CD4-positive, alpha-beta T cell treated with Interleukin-17A for 4 hours (primary cell): Measurements from ENCODE around the gene MTHFD1L.
"Not testable (repeated sequence)": the region's sequence is repeated elsewhere in the genome, so short reads cannot be mapped to it uniquely, and the experiment has no call there.

Source experiments
- DNase-seq: peaks from one replicate; pipeline ENCODE4 v3.0.0-alpha.2; 2020; ENCODE audit warnings: mixed read lengths

The MTHFD1L gene

GRCh38 chr6:151044465-151045441, 179.3 kb downstream of the MTHFD1L start:
- no peak for DNase-seq

- not testable (repeated sequence) for DNase-seq
Measured at GRCh38 chr6:151045511-151046222, 180.2 kb downstream of the MTHFD1L start.

DNA sequence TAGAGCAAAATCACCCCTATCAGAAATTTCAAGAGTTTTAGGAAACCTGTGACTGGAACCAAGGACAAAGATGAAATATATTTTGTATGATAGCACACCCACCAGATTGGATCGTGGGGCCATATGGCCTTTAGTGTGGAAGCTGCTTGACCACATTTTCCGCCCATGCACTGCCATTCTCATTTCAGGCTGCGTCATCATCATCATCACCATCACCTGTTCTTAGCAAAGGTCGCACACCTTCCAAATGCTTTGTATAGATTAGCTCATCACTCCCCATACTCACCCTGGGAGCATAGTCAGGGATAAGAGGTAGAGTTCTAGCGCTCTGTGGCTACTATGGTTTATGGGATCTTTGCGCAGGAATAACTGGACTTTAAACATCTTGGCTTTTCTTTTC, 185.7 kb downstream of the MTHFD1L start:
- DNase-seq = no peak

DNA sequence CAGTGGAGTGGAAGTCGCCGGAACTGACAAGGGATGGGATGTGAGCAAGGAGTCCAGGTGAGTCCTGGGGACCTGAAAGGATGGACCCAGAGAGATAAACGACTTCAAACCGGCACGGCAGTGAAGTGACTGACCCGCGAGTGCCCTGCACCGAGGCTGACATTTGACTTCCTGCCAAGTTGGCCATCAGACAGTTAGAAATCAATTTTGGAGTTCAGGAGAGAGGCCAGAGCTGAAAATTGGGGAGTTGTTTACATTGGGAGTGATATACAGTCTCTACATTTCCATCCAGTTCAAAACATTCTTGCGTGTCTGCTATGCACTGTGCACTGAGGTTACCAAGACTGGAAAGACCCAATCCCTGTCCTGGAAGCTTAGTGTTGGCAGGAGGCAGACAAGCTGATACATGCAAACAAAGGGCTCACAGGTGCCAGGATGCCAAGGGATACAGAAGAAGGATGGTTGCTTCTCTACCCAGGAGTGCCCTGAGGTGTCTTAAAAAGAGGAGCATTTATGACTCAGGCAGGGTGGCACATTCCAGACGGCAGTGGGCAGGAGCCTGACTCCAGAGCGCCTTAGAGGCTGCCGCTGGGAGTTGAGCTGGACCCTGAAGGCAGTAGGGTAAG, 186.6 kb downstream of the MTHFD1L start:
- DNase-seq = no peak

DNA sequence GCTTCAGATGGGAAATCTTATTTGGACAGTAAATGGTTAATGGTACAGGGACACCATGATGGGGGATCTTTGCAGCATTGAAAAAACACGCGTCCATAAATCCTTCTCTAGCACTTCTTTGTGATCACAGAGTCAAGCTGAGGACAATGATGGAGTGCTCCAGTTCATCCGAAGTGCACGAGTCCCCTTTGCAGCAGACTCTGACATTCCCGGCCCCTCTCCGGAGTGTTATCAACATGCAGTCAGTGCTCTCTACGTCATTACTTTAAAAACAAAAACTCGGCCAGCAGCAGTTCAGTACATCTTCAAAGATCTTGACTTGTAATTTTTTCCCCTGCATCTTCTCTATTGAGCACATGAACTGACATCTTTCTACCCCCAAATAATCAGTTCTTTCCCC, 188.8 kb downstream of the MTHFD1L start:
- no peak for DNase-seq

GRCh38 chr6:151056230-151056907, 190.9 kb downstream of the MTHFD1L start:
- no peak for DNase-seq

GRCh38 chr6:151057061-151057460, 191.6 kb downstream of the MTHFD1L start:
- no peak for DNase-seq

- DNase-seq = no peak
Measured at GRCh38 chr6:151058021-151058733, 192.7 kb downstream of the MTHFD1L start.

DNA sequence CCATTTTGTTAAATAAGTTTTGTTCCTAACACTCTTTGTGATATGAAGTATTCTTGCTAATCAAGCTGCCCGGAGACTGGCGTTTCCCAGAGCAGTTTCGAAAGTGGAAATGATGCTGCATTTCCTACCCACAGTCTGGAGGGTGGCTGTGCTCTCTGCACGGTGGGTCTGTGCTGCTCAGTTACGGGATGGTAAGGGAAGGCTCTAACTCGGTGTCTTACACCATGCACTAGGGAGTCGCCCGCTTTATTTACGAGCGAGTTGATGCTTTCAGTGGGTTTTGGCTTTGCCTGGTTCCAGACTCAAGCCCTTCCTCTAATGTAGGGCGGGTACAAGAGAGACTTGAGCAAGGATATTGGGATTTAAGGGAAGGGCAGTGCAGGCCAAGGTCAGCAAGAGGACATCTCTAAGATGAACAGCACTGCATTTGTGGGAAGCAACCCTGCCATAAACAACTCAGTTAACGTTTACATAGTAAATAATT, 194.2 kb downstream of the MTHFD1L start:
- no peak for DNase-seq

- no peak for DNase-seq
Measured at GRCh38 chr6:151060096-151060765, 194.7 kb downstream of the MTHFD1L start.

- no peak for DNase-seq
Measured at GRCh38 chr6:151060766-151061531, 195.4 kb downstream of the MTHFD1L start.

DNA sequence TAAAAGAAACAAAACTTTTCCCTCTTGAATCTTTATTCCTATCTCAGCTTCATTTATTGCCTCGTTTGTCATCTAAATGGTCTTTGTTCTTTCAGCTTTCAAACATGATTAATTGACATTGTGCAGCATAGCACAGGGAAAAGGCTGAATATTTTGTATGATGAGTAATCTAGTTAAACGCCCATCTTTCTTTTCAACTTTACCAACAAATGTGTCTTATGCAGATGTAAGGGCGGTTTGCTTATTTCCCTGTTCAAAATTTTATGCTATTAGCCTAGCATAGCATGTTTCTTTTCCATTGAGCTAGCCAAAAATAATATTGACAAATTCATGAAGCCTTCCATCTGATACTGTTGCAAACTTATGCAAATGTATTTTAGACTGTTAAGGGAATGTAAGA, 197.8 kb downstream of the MTHFD1L start:
- DNase-seq = no peak

- no peak for DNase-seq
Measured at GRCh38 chr6:151063842-151064647, 198.5 kb downstream of the MTHFD1L start.

DNA sequence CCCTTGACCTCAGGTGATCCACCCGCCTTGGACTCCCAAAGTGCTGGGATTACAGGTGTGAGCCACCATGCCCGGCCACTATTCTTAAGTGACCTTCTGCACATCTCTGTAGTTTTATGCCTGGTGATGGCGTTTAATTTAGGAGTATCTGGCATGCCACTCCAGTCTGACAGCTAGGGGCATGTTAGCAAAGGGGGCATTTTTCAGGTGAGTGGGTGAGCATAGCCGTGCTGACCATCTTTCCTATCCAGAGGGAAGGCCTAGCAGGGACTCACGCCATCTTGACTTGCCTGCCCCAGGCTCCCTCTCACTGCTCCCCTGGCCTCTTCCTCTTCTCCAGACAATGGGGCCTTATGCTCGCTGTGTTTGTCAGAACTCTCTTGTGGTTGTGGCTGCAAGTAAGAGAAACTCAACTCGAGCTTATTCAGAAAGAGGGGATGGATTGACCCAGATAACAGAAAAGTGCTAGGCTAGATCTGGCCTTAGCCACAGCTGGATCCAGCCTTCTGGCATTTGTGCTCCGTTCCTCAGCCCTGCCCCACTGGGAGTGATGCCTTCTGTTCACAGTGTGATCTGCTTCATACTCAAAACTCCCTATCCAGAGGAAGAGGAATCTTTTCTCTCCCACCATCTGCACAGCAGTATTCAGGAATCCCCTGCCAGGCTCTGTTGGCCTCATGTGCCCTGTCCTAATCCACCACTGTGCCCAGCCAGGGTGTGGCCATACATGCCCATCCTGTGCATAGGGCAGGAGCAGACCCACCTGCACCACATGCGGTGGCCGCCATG, 199.7 kb downstream of the MTHFD1L start:
- no peak for DNase-seq

DNA sequence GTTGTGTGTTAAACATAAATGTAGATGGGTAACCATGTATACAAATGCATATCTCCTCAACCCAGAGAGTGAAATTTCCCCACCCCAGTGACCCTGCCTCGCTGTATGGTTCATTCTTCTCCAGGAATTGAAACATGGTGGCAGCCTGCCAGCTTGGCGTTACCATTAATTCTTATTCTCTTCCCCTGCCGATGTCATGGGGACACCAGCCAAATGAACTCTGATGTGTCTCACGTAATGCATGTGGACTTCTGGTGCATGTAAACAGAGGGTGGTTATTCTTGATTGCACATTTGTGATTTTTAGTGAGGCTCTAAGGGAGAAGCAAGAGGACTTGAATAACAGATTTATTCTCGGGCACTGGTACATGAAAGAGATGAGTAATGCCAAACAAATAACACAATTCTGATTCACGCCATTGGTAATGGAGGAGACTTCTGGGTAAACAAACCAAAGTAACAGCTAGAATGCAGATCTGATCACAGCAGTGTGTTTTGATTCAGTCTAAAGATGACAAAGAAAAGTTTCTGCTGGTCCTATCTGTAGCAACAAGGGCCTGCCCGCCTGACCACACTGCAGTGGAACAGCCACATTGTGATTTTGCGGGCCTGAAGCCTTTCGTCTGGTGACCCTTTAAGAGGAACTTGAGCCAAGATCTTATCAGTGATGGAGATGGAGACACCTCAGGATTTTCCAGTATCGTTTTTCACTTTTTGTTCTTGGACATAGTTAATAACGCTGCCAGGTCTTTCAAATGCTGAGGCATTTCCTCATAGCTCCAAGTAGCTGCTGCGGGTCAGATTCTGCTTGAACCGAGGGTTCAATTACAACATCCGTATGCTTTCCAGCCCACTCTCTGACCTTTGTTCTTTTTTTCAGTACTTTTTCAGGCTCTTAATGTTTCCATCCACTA, 202.4 kb downstream of the MTHFD1L start:
- no peak for DNase-seq

DNA sequence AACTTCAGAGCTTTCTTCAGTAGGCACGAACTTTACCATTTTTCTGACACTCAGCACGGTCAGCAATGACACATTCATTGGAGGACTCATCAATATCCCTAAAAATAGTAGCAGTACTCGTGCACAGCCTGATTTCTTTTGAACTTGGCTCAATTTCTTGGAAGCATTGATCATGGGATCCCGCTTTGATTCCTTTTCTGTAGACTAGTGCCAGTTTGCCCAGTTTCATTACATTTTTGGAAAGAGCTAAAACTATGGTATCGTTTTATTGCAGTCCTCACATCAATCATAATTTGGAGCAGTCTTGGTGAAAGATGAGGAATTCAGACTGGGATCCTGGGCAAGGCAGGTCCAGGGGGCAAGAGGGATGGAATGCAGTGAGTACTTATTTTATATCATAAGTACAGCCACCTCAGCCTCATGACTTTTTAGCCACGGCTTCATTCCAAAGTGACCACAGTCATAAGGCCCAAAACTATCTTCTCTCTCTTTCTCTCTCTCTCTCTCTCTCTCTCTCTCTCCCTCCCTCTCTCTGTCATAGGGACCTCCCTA, 203.3 kb downstream of the MTHFD1L start:
- no peak for DNase-seq

GRCh38 chr6:151069641-151070040, 204.1 kb downstream of the MTHFD1L start:
- no peak for DNase-seq
